DOHH2 (cell line): ENCODE measurements around the gene TTC27.

ENCODE experiments used
- H3F3A ChIP-seq: fragments of 200-600 bp; sonication (generic), shearing (Covaris generic); 2 replicates; pipeline ENCODE4 v1.6.0; 2016; ENCODE audit warnings: antibody characterized with exemption, mild to moderate bottlenecking; ENCODE audit not compliant: control insufficient read depth, insufficient read depth
- H3K27ac ChIP-seq: fragments of 200-600 bp; sonication (generic); 2 replicates; pipeline ENCODE4 v1.5.1; 2014; ENCODE audit warnings: low read depth, mild to moderate bottlenecking, low read length, moderate library complexity
- H3K27me3 ChIP-seq: fragments of 200-600 bp; sonication (generic); 2 replicates; pipeline ENCODE4 v1.6.1; 2014; ENCODE audit warnings: mild to moderate bottlenecking, low read length, mixed read lengths; ENCODE audit not compliant: control insufficient read depth
- H3K36me3 ChIP-seq: fragments of 200-600 bp; sonication (generic); 2 replicates; pipeline ENCODE4 v1.6.1; 2014; ENCODE audit warnings: mild to moderate bottlenecking, low read length, moderate library complexity, mixed read lengths; ENCODE audit not compliant: control insufficient read depth
- H3K4me1 ChIP-seq: fragments of 200-600 bp; sonication (generic); 2 replicates; pipeline ENCODE4 v1.6.1; 2014; ENCODE audit warnings: mild to moderate bottlenecking, low read length, mixed read lengths; ENCODE audit not compliant: control insufficient read depth
- H3K4me2 ChIP-seq: fragments of 200-600 bp; sonication (generic); 2 replicates; pipeline ENCODE4 v1.6.0; 2014; ENCODE audit warnings: mild to moderate bottlenecking, low read length, moderate library complexity
- H3K4me3 ChIP-seq: fragments of 200-600 bp; sonication (generic); 2 replicates; pipeline ENCODE4 v1.5.1; 2014; ENCODE audit warnings: mild to moderate bottlenecking, low read length, mixed read lengths
- H3K79me2 ChIP-seq: fragments of 200-600 bp; sonication (generic); 2 replicates; pipeline ENCODE4 v1.6.1; 2014; ENCODE audit warnings: mild to moderate bottlenecking, low read length, mixed read lengths; ENCODE audit not compliant: control insufficient read depth
- H3K9me2 ChIP-seq: fragments of 200-600 bp; sonication (generic); replicated peaks from 2 replicates; pipeline ENCODE4 v1.6.1; 2014; ENCODE audit warnings: mild to moderate bottlenecking, low read length, mixed read lengths; ENCODE audit not compliant: control insufficient read depth
- H3K9me3 ChIP-seq: fragments of 200-600 bp; sonication (generic); 2 replicates; pipeline ENCODE4 v1.6.1; 2014; ENCODE audit warnings: antibody characterized with exemption, low read length, mixed read lengths; ENCODE audit not compliant: control insufficient read depth, insufficient read depth
- H4K20me1 ChIP-seq: fragments of 200-600 bp; sonication (generic); 2 replicates; pipeline ENCODE4 v1.6.0; 2014; ENCODE audit warnings: low read depth, mild to moderate bottlenecking, antibody characterized with exemption, low read length, moderate library complexity; ENCODE audit not compliant: control insufficient read depth, insufficient read depth
- CTCF ChIP-seq: fragments of 200-600 bp; sonication (generic); IDR thresholded peaks from one replicate; pipeline ENCODE4 v1.5.1; 2014; ENCODE audit warnings: antibody characterized with exemption, mild to moderate bottlenecking, low read depth, low read length; ENCODE audit not compliant: poor library complexity, severe bottlenecking
- EZH2phosphoT487 ChIP-seq: fragments of 200-600 bp; sonication (generic); IDR thresholded peaks from 2 replicates; pipeline ENCODE4 v1.6.1; 2017; ENCODE audit warnings: borderline replicate concordance, mild to moderate bottlenecking, antibody characterized with exemption, low read length, moderate library complexity, mixed read lengths

Gene TTC27

GRCh38 chr2:32773448-32773808 lies 145.6 kb downstream of the TTC27 start:
- Histone ChIP-seq H3K4me2 (no peak overlapping the region), H3K9me2 (no peaks in the 10 kb centered on the region), H4K20me1 (no peaks in the 10 kb centered on the region), H3K36me3 (peaks cover 4% of the 10 kb centered on the region), H3F3A (no peaks in the 10 kb centered on the region), H3K27ac (no peak overlapping the region), H3K4me1 (peaks cover 20% of the 10 kb centered on the region), H3K79me2 (no peaks in the 10 kb centered on the region), H3K27me3 (no peaks in the 10 kb centered on the region), H3K9me3 (no peaks in the 10 kb centered on the region), H3K4me3 (no peak overlapping the region)
- no peak for TF ChIP-seq CTCF
- TF ChIP-seq EZH2phosphoT487 = no peak

GRCh38 chr2:32775954-32776353 lies 148.1 kb downstream of the TTC27 start:
- no peak overlapping the region for H3K4me3 ChIP-seq
- no peaks in the 10 kb centered on the region for H3K27me3 ChIP-seq
- no peaks in the 10 kb centered on the region for H4K20me1 ChIP-seq
- H3K9me3 ChIP-seq = no peaks in the 10 kb centered on the region
- H3K79me2 ChIP-seq = no peaks in the 10 kb centered on the region
- H3K36me3 ChIP-seq = peaks cover 10% of the 10 kb centered on the region; the same call in 1 of the 2 replicates
- H3K27ac ChIP-seq = no peak overlapping the region
- H3F3A ChIP-seq = no peaks in the 10 kb centered on the region
- no peaks in the 10 kb centered on the region for H3K9me2 ChIP-seq
- no peak overlapping the region for H3K4me2 ChIP-seq
- H3K4me1 ChIP-seq = peaks cover 20% of the 10 kb centered on the region
- TF ChIP-seq EZH2phosphoT487 (no peak), CTCF (no peak)

- Histone ChIP-seq H3K9me3 (no peaks in the 10 kb centered on the region), H3K9me2 (no peaks in the 10 kb centered on the region), H3K27ac (no peak overlapping the region), H3K79me2 (no peaks in the 10 kb centered on the region), H3K27me3 (no peaks in the 10 kb centered on the region), H3K4me2 (no peak overlapping the region), H3K4me3 (no peak overlapping the region), H3K4me1 (peaks cover 10% of the 10 kb centered on the region), H3K36me3 (peaks cover 16% of the 10 kb centered on the region), H3F3A (no peaks in the 10 kb centered on the region), H4K20me1 (no peaks in the 10 kb centered on the region)
- TF ChIP-seq CTCF = no peak
- no peak for TF ChIP-seq EZH2phosphoT487
Measured at GRCh38 chr2:32777714-32778113, 149.9 kb downstream of the TTC27 start.

GRCh38 chr2:32780961-32781360 lies 153.1 kb downstream of the TTC27 start:
- H3K27ac ChIP-seq = no peak overlapping the region
- no peak overlapping the region for H3K4me3 ChIP-seq
- H3K4me2 ChIP-seq = no peak overlapping the region
- peaks cover 25% of the 10 kb centered on the region for H3K36me3 ChIP-seq
- no peaks in the 10 kb centered on the region for H3K79me2 ChIP-seq
- H3K9me2 ChIP-seq = no peaks in the 10 kb centered on the region
- no peaks in the 10 kb centered on the region for H3K9me3 ChIP-seq
- H4K20me1 ChIP-seq = no peaks in the 10 kb centered on the region
- H3K27me3 ChIP-seq = no peaks in the 10 kb centered on the region
- H3K4me1 ChIP-seq = no peaks in the 10 kb centered on the region
- no peaks in the 10 kb centered on the region for H3F3A ChIP-seq
- no peak for TF ChIP-seq CTCF
- TF ChIP-seq EZH2phosphoT487 = no peak
